Thyroid gland (tissue), 4 donors: Measurements from ENCODE around the gene KIR3DL1.
"Not testable (repeated sequence)": the region's sequence is repeated elsewhere in the genome, so short reads cannot be mapped to it uniquely, and the experiment has no call there.

Experiments
- CTCF ChIP-seq, 6 experiments: fragments of 200-600 bp in 3 of 6; fragments of 450-650 bp in 3 of 6; sonication (generic) in 3 of 6; IDR thresholded peaks; one replicate each; pipeline ENCODE4 v1.5.1; 2016 to 2019; ENCODE audit warnings: antibody characterized with exemption in 6 of 6, mild to moderate bottlenecking in 2 of 6, inconsistent platforms in 1 of 6, moderate library complexity in 1 of 6
- POLR2A ChIP-seq, 2 donors: fragments of 450-650 bp; IDR thresholded peaks; one replicate each; pipeline ENCODE4 v1.6.1; 2017; ENCODE audit warnings: antibody characterized with exemption in 2 of 2, mild to moderate bottlenecking in 2 of 2, moderate library complexity in 1 of 2

- TF ChIP-seq CTCF, POLR2A (IDR thresholded peaks at IDR 0.05): not testable (repeated sequence)
Observed at GRCh38 chr19:54814571-54814970, 1.7 kb upstream of the KIR3DL1 start.
